Ovary (tissue), 9 donors: ENCODE data around the gene RASA3. TPM values are rescaled to one million over a fixed set of nuclear protein-coding genes. Genes with fewer than 3 reads are reported as not detected.

Source experiments
- DNase-seq, 5 donors: peaks; one replicate each; pipeline ENCODE4 v3.0.0-alpha.2; 2019 to 2020
- H3K27ac ChIP-seq, 2 donors: fragments of 200-600 bp; one replicate each; pipeline versions ENCODE4 v1.5.1 to v1.8.0; 2019 to 2022
- H3K27me3 ChIP-seq: fragments of 200-600 bp; one replicate; pipeline ENCODE4 v1.8.0; 2022
- H3K36me3 ChIP-seq: fragments of 200-600 bp; sonication (generic); one replicate; pipeline ENCODE4 v1.5.1; 2019
- H3K4me1 ChIP-seq: one replicate; pipeline ENCODE4 v1.8.1; 2013; ENCODE audit warnings: mild to moderate bottlenecking, moderate library complexity; ENCODE audit not compliant: insufficient read depth
- H3K4me3 ChIP-seq: fragments of 200-600 bp; sonication (generic); one replicate; pipeline ENCODE4 v1.5.1; 2017
- H3K9me3 ChIP-seq, 2 donors: fragments of 200-600 bp in 1 of 2; sonication (generic) in 1 of 2; one replicate each; pipeline versions ENCODE4 v1.5.1 to v1.8.1; 2013 to 2019; ENCODE audit warnings: mild to moderate bottlenecking in 1 of 2, moderate library complexity in 1 of 2
- EP300 ChIP-seq: sonication (generic); formaldehyde crosslinking; IDR thresholded peaks from one replicate; pipeline ENCODE4 v1.6.1; 2017; ENCODE audit warnings: antibody characterized with exemption
- POLR2A ChIP-seq: fragments of 450-650 bp; IDR thresholded peaks from one replicate; pipeline ENCODE4 v1.6.1; 2017; ENCODE audit warnings: antibody characterized with exemption, mild to moderate bottlenecking, moderate library complexity
- WGBS, 3 donors: extraction: QIAGEN DNeasy Blood & Tissue Kit in 1 of 3; methylation state at CpG; one replicate each; pipeline versions ENCODE4 v1.1.5 to v1.1.7; 2013 to 2017; 5-methylcytosine and 5-hydroxymethylcytosine counted together
- intact Hi-C, 4 donors: fragments of 100-400 bp; cut with DNase I; formaldehyde crosslinking; loops; one replicate each; pipeline versions ENCODE4 v1.11.0 to v1.15.1; 2022 to 2023
- polyA plus RNA-seq, 2 donors: library from polyadenylated mRNA; stranded (reverse); fragments of 200-250 nt in 1 of 2; fragments of 350-450 nt in 1 of 2; fragmentation: Illumina TruSeq in 1 of 2; extraction: RNeasy Lipid Tissue Mini Kit (QIAGEN cat#74804) in 1 of 2; gene quantifications; one replicate each; pipeline ENCODE4 v1.2.3, GENCODE V29; 2013 to 2014
- total RNA-seq, 7 donors: library from RNA; depleted of rRNA in 2 of 7; stranded (reverse); fragments of >200 nt in 2 of 7; fragmentation: NEBNext Ultra II Directional in 3 of 7; extraction: Animal tissue kit (Norgen Biotek cat#: 25700) in 3 of 7; gene quantifications; one replicate each; pipeline versions ENCODE4 v1.1.0 to v1.2.4, GENCODE V29; 2016 to 2023
- TF ChIP-seq, protein P1 (sequence below), 3 donors: fragments of 450-650 bp in 2 of 3; fragments of 200-600 bp in 1 of 3; IDR thresholded peaks; one replicate each; pipeline versions ENCODE4 v1.5.1 to v1.8.0; 2016 to 2022; ENCODE audit warnings: antibody characterized with exemption in 3 of 3, mild to moderate bottlenecking in 1 of 3
- donor health status: DM: no; HTN: no; CAD: no; lungs with moderate emphysema.
- donor health status: DM: no; HTN: no; CAD: no.
- donor health status: Bipolar disorder and iron deficiency.
- donor health status: DM: yes; HTN: yes; CAD: no.
- donor health status: DM: no; HTN: no; CAD: no.
- donor health status: DM: yes; HTN: yes; CAD: no.

The RASA3 gene
- total and polyA plus RNA-seq, 9 donors, result 5.4 to 16.9 (median 9.4) TPM

- H3K4me1 ChIP-seq, result no peaks in the 10 kb centered on the region
- no peaks in the 10 kb centered on the region for H3K27me3 ChIP-seq
- no peak overlapping the region for H3K27ac ChIP-seq
- H3K4me3 ChIP-seq, result no peak overlapping the region
- WGBS, 3 donors, result 83 to 95% (median 89%) methylated on average over 12 of the region's 12 CpGs
- no peaks in the 10 kb centered on the region for H3K9me3 ChIP-seq
- intact Hi-C loops, result no loop called here
- no peaks in the 10 kb centered on the region for H3K36me3 ChIP-seq
- no peak for TF ChIP-seq POLR2A
- TF ChIP-seq, protein P1, sequence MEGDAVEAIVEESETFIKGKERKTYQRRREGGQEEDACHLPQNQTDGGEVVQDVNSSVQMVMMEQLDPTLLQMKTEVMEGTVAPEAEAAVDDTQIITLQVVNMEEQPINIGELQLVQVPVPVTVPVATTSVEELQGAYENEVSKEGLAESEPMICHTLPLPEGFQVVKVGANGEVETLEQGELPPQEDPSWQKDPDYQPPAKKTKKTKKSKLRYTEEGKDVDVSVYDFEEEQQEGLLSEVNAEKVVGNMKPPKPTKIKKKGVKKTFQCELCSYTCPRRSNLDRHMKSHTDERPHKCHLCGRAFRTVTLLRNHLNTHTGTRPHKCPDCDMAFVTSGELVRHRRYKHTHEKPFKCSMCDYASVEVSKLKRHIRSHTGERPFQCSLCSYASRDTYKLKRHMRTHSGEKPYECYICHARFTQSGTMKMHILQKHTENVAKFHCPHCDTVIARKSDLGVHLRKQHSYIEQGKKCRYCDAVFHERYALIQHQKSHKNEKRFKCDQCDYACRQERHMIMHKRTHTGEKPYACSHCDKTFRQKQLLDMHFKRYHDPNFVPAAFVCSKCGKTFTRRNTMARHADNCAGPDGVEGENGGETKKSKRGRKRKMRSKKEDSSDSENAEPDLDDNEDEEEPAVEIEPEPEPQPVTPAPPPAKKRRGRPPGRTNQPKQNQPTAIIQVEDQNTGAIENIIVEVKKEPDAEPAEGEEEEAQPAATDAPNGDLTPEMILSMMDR (IDR thresholded peaks at IDR 0.05), result no peak
- no peak for TF ChIP-seq EP300
- no peak for DNase-seq
Observed at GRCh38 chr13:114007566-114007965, 124.9 kb downstream of the RASA3 start.

DNA sequence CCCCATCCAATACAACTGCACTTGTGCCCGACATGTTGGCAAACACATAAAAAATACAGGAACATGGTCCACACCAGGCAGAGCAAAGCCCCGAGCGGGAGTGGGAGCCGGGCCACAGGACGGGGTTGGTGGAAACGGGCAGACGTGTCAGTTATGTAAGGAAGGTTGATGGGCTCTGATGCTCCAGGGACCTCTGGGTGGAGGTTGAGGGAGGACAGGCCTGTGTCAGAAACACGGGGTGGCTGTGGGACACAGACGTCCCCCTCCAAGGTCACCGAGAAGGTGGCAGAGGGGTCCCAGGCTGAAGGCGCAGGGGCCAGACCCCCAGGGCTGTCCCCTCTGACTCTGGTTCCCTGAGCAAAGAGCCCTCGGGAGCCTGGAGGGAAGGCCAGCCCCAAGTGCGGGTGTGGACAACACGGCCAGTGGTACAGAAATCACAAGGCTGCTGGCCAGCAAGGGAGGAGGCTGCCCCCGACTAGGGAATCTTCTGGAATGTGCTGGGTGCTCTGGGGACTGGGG lies 127.2 kb downstream of the RASA3 start:
- DNase-seq, result no peak
- Histone ChIP-seq H3K27ac (no peak overlapping the region), H3K4me1 (no peaks in the 10 kb centered on the region), H3K4me3 (no peak overlapping the region), H3K9me3 (no peaks in the 10 kb centered on the region), H3K27me3 (no peaks in the 10 kb centered on the region), H3K36me3 (no peaks in the 10 kb centered on the region)
- TF ChIP-seq, protein P1 (IDR thresholded peaks at IDR 0.05), result no peak
- no peak for TF ChIP-seq POLR2A
- TF ChIP-seq EP300, result no peak
- 84 to 88% (median 86%) methylated on average over 15 of the region's 15 CpGs for WGBS, 3 donors
- intact Hi-C loops, result no loop called here

DNA sequence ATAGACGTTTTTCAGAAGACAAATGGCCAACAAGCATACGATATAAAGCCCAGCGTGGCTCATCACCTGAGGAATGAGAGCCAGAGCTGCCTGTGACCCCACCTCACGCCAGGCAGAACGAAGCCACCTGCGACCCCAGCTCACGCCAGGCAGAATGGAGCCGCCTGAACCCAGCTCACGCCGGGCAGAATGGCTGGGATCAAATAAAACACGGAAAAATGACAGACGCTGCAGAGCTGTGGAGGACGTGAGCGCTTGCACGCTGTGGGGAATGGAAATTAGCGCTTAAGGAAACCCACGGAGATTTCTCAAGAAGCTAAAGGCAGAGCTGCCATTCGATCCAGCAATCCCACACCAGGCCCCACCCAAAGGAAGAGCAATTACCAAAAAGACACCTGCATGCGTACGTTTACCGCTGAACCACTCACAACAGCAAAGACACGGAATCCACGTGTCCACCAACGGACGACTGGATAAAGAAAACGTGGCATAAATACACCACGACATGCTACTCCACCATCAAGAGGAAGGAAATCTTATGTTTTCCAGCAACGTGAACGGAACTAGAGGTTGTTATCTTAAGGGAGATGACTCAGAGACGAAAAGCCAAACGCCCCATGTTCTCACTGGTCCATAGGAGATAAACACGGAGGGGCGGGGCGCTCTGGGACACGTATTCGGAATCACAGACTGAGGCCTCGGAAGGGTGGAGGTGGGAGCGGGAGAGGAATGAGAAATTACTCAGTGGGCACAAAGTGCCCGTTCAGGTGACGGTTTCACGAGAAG lies 127.8 kb downstream of the RASA3 start:
- H3K4me1 ChIP-seq, result no peaks in the 10 kb centered on the region
- no peaks in the 10 kb centered on the region for H3K27me3 ChIP-seq
- WGBS, 3 donors, result 86 to 87% (median 86%) methylated on average over 41 of the region's 41 CpGs
- no peak overlapping the region for H3K27ac ChIP-seq
- peak in 1 of 5 donors; percentile 17 for DNase-seq
- intact Hi-C loops, result no loop called here
- H3K36me3 ChIP-seq, result no peaks in the 10 kb centered on the region
- no peaks in the 10 kb centered on the region for H3K9me3 ChIP-seq
- no peak overlapping the region for H3K4me3 ChIP-seq
- no peak for TF ChIP-seq POLR2A

- Histone ChIP-seq H3K36me3 (no peaks in the 10 kb centered on the region), H3K27ac (no peak overlapping the region), H3K4me3 (no peak overlapping the region), H3K9me3 (no peaks in the 10 kb centered on the region), H3K27me3 (no peaks in the 10 kb centered on the region), H3K4me1 (peaks cover 9% of the 10 kb centered on the region)
- DNase-seq, result no peak
- no peak for TF ChIP-seq POLR2A
- TF ChIP-seq, protein P1 (IDR thresholded peaks at IDR 0.05), result no peak
- TF ChIP-seq EP300, result no peak
- WGBS, 3 donors, result 86 to 89% (median 86%) methylated on average over 24 of the region's 24 CpGs
- intact Hi-C loops, result no loop called here
Observed at GRCh38 chr13:114002771-114003321, 129.6 kb downstream of the RASA3 start.

- peak in 1 of 5 donors; percentile 5 for DNase-seq
- WGBS, 3 donors, result 86 to 92% (median 88%) methylated on average over 27 of the region's 27 CpGs
- Histone ChIP-seq H3K27ac (no peak overlapping the region), H3K9me3 (no peaks in the 10 kb centered on the region), H3K4me3 (no peak overlapping the region), H3K36me3 (no peaks in the 10 kb centered on the region), H3K4me1 (peaks cover 12% of the 10 kb centered on the region), H3K27me3 (no peaks in the 10 kb centered on the region)
- no peak for TF ChIP-seq POLR2A
- TF ChIP-seq, protein P1 (IDR thresholded peaks at IDR 0.05), result no peak
- intact Hi-C loops, result no loop called here
Observed at GRCh38 chr13:114002009-114002544, 130.3 kb downstream of the RASA3 start.
